SK-N-SH treated with all-trans-retinoic acid at 6 μM for 48 hours (cell line): ENCODE results near the gene GAS2.
A peak's percentile ranks its signal among the peaks of the same experiment; 100 is the strongest.

ENCODE experiments used
- ATAC-seq: fragments of 200-7000 bp; cut with Tn5 transposase; 3 replicates; pipeline ENCODE4 v1.9.1; 2020; ENCODE audit warnings: mild to moderate bottlenecking, moderate library complexity
- ARNTL ChIP-seq: fragments of 450-650 bp; formaldehyde crosslinking; IDR thresholded peaks from 2 replicates; pipeline ENCODE4 v1.5.0; 2020; ENCODE audit warnings: low read depth, mild to moderate bottlenecking, moderate library complexity, borderline replicate concordance
- BACH2 ChIP-seq: fragments of 250-450 bp; sonication (Bioruptor Pico); IDR thresholded peaks from 2 replicates; pipeline ENCODE4 v1.9.0; 2021; ENCODE audit warnings: mild to moderate bottlenecking, borderline replicate concordance
- GLIS3 ChIP-seq: fragments of 250-450 bp; sonication (Bioruptor Pico); IDR thresholded peaks from 2 replicates; pipeline ENCODE4 v1.5.0; 2020; ENCODE audit warnings: mild to moderate bottlenecking, moderate library complexity
- ISL1 ChIP-seq: fragments of 250-450 bp; sonication (Bioruptor Pico); IDR thresholded peaks from 2 replicates; pipeline ENCODE4 v2.1.2; 2022; ENCODE audit warnings: mild to moderate bottlenecking, moderate library complexity
- OSR1 ChIP-seq: fragments of 250-450 bp; sonication (Bioruptor Pico); IDR thresholded peaks from 2 replicates; pipeline ENCODE4 v1.8.0; 2022; ENCODE audit warnings: moderate library complexity, mild to moderate bottlenecking, inconsistent platforms
- POU6F1 ChIP-seq: fragments of 250-450 bp; sonication (Bioruptor Pico); IDR thresholded peaks from 2 replicates; pipeline ENCODE4 v1.8.0; 2021; ENCODE audit warnings: low read depth, mild to moderate bottlenecking, moderate library complexity, borderline replicate concordance
- RARB ChIP-seq: fragments of 250-450 bp; sonication (Bioruptor Pico); IDR thresholded peaks from 2 replicates; pipeline ENCODE4 v1.8.0; 2021; ENCODE audit warnings: mild to moderate bottlenecking, moderate library complexity
- TCF4 ChIP-seq: fragments of 250-450 bp; sonication (Bioruptor Pico); IDR thresholded peaks from 2 replicates; pipeline ENCODE4 v1.8.0; 2021; ENCODE audit warnings: mild to moderate bottlenecking, moderate library complexity, borderline replicate concordance
- ZFP3 ChIP-seq: fragments of 250-450 bp; sonication (Bioruptor Pico); IDR thresholded peaks from 2 replicates; pipeline ENCODE4 v1.5.0; 2020; ENCODE audit warnings: mild to moderate bottlenecking, moderate library complexity
- ZFP30 ChIP-seq: fragments of 450-650 bp; formaldehyde crosslinking; IDR thresholded peaks from 2 replicates; pipeline ENCODE4 v1.5.0; 2022; ENCODE audit warnings: mild to moderate bottlenecking, moderate library complexity
- ZNF70 ChIP-seq: fragments of 450-650 bp; formaldehyde crosslinking; IDR thresholded peaks from 2 replicates; pipeline ENCODE4 v1.5.0; 2020; ENCODE audit warnings: mild to moderate bottlenecking, moderate library complexity
- ZNF8 ChIP-seq: fragments of 450-650 bp; formaldehyde crosslinking; IDR thresholded peaks from 2 replicates; pipeline ENCODE4 v1.5.0; 2020; ENCODE audit warnings: mild to moderate bottlenecking, moderate library complexity
- TF ChIP-seq, protein P1 (sequence below): fragments of 250-450 bp; sonication (Bioruptor Pico); IDR thresholded peaks from 2 replicates; pipeline ENCODE4 v1.8.0; 2020; ENCODE audit warnings: mild to moderate bottlenecking, moderate library complexity, borderline replicate concordance
- TF ChIP-seq, protein P2 (sequence below): fragments of 250-450 bp; sonication (Bioruptor Pico); IDR thresholded peaks from 2 replicates; pipeline ENCODE4 v1.5.0; 2020; ENCODE audit warnings: mild to moderate bottlenecking, moderate library complexity

The GAS2 gene

GRCh38 chr11:22666688-22667439 lies 453 bp downstream of the GAS2 start:
- peak; percentile 85 for ATAC-seq
- TF ChIP-seq ZFP3: 0 out of 2 replicates have a peak, but pooled peaks have one; percentile 12
- no peak for TF ChIP-seq GLIS3 (CRISPR knock-in tag)

- ATAC-seq: no peak
- TF ChIP-seq ZNF8 (CRISPR knock-in tag) (no peak), POU6F1 (CRISPR knock-in tag) (no peak), BACH2 (CRISPR knock-in tag) (no peak), RARB (CRISPR knock-in tag) (no peak)
Measured at GRCh38 chr11:22668005-22668796, 1.8 kb downstream of the GAS2 start.

DNA sequence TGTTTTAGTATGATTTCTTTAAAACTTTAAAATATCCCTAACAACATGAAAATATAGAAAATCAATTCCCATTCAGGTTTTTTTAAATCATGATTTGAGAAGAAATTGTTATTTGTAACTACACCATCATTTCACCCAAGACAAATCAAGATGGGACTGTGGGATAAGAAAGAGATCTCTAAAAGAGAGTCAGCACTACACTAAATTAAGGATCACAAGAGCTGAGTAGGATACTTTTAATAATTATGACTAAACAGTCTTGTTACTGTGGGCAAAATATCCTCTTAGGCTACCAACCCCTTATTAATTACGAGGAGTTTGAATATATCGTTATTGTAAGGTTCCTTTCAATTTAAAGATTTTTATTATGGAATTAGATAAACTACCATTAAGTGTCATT lies 3.0 kb downstream of the GAS2 start:
- TF ChIP-seq ZNF70 (CRISPR knock-in tag): no peak
- no peak for ATAC-seq

- peak; percentile 49; the same call in 1 of the 3 replicates for ATAC-seq
- TF ChIP-seq ZFP30: no peak
- TF ChIP-seq RARB (CRISPR knock-in tag): no peak
- TF ChIP-seq, protein P1, sequence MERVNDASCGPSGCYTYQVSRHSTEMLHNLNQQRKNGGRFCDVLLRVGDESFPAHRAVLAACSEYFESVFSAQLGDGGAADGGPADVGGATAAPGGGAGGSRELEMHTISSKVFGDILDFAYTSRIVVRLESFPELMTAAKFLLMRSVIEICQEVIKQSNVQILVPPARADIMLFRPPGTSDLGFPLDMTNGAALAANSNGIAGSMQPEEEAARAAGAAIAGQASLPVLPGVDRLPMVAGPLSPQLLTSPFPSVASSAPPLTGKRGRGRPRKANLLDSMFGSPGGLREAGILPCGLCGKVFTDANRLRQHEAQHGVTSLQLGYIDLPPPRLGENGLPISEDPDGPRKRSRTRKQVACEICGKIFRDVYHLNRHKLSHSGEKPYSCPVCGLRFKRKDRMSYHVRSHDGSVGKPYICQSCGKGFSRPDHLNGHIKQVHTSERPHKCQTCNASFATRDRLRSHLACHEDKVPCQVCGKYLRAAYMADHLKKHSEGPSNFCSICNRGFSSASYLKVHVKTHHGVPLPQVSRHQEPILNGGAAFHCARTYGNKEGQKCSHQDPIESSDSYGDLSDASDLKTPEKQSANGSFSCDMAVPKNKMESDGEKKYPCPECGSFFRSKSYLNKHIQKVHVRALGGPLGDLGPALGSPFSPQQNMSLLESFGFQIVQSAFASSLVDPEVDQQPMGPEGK (CRISPR knock-in tag): no peak
- TF ChIP-seq ISL1 (CRISPR knock-in tag): no peak
- TF ChIP-seq TCF4 (CRISPR knock-in tag): no peak
- TF ChIP-seq GLIS3 (CRISPR knock-in tag): no peak
- TF ChIP-seq OSR1 (CRISPR knock-in tag): no peak
Measured at GRCh38 chr11:22670830-22671229, 4.4 kb downstream of the GAS2 start.

DNA sequence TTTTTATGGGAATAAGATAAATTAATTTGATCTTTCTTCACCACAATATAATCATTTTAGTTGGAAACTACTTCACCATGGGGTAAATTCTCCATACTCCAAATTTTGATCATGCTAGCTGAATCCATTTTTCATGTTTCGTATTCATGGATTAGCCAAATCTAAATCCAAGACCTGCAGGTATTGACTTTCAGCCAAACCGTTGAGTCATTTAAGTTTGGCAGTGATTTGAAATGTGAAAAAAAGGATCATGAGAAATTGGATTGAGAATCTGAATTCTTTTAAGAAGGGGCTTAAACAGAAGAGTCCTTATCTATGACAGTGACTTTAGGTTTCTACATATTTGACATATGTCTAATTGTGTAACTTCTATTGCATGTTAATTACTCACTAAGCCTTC lies 5.3 kb downstream of the GAS2 start:
- ATAC-seq: no peak

More for the DNA sequence above, 5.3 kb downstream of the GAS2 start:
- TF ChIP-seq, protein P2, sequence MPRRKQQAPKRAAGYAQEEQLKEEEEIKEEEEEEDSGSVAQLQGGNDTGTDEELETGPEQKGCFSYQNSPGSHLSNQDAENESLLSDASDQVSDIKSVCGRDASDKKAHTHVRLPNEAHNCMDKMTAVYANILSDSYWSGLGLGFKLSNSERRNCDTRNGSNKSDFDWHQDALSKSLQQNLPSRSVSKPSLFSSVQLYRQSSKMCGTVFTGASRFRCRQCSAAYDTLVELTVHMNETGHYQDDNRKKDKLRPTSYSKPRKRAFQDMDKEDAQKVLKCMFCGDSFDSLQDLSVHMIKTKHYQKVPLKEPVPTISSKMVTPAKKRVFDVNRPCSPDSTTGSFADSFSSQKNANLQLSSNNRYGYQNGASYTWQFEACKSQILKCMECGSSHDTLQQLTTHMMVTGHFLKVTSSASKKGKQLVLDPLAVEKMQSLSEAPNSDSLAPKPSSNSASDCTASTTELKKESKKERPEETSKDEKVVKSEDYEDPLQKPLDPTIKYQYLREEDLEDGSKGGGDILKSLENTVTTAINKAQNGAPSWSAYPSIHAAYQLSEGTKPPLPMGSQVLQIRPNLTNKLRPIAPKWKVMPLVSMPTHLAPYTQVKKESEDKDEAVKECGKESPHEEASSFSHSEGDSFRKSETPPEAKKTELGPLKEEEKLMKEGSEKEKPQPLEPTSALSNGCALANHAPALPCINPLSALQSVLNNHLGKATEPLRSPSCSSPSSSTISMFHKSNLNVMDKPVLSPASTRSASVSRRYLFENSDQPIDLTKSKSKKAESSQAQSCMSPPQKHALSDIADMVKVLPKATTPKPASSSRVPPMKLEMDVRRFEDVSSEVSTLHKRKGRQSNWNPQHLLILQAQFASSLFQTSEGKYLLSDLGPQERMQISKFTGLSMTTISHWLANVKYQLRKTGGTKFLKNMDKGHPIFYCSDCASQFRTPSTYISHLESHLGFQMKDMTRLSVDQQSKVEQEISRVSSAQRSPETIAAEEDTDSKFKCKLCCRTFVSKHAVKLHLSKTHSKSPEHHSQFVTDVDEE (CRISPR knock-in tag): no peak
- TF ChIP-seq ZFP30 (no peak), ZNF70 (CRISPR knock-in tag) (no peak), ARNTL (CRISPR knock-in tag) (no peak), POU6F1 (CRISPR knock-in tag) (no peak), OSR1 (CRISPR knock-in tag) (no peak)
